ENCODE data around the gene PRKCA. TPM values are rescaled to one million over a fixed set of nuclear protein-coding genes. Genes with fewer than 3 reads are reported as not detected.

Gene PRKCA
- total RNA-seq, 1 experiment from 2014 or later = 22.6 TPM

DNA sequence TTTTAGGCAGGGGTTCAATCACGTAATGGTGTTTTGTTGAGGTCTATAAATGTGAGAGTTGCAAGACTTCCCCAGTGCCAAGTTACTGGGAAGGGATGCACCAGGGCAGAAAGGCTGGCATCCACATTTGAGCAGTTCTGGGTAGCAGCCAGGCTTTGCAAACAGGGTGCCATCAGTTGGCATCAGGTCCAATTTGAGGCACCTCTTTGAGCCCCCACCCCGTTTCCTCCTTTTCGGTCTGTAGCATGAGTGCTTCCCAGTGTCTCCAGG lies 389.9 kb downstream of the PRKCA start:
- Histone ChIP-seq H3K27me3 (ENCODE audit: low read length) (no peaks in the 10 kb centered on the region), H3K4me3 (ENCODE audit: low read length) (no peak overlapping the region), H3F3A (ENCODE audit: low read length, unreplicated experiment) (peaks cover 3% of the 10 kb centered on the region), H3K9me3 (ENCODE audit: low read length) (no peaks in the 10 kb centered on the region), H3K4me1 (ENCODE audit: insufficient read depth, low read length) (peaks cover 16% of the 10 kb centered on the region), H3K27ac (ENCODE audit: low read length) (peak overlapping the region; percentile 80), H4K20me1 (ENCODE audit: low read length) (no peaks in the 10 kb centered on the region), H2AFZ (ENCODE audit: low read length) (no peak overlapping the region), H3K4me2 (ENCODE audit: low read length) (peak overlapping the region; percentile 73), H3K9ac (ENCODE audit: low read length) (no peak overlapping the region), H3K36me3 (ENCODE audit: low read depth, low read length) (peaks cover 29% of the 10 kb centered on the region), H3K9me2 (replicated peaks; ENCODE audit: low read length) (no peaks in the 10 kb centered on the region), H3K79me2 (ENCODE audit: low read length) (no peaks in the 10 kb centered on the region)
- ChIA-PET POLR2A (ENCODE audit: unreplicated experiment) (interaction anchor here (0.6 kb wide), 1 partner anchor 192 kb away, joined by 3 read pairs; no protein-coding TSS in a partner anchor), CTCF (interaction anchor here (1.3 kb wide), 1 partner anchor 19 kb away, joined by 5 read pairs; no protein-coding TSS in a partner anchor)
- TF ChIP-seq EZH2 (IDR thresholded peaks at IDR 0.05; ENCODE audit: low read length, unreplicated experiment) = no peak
- TF ChIP-seq, protein P1, sequence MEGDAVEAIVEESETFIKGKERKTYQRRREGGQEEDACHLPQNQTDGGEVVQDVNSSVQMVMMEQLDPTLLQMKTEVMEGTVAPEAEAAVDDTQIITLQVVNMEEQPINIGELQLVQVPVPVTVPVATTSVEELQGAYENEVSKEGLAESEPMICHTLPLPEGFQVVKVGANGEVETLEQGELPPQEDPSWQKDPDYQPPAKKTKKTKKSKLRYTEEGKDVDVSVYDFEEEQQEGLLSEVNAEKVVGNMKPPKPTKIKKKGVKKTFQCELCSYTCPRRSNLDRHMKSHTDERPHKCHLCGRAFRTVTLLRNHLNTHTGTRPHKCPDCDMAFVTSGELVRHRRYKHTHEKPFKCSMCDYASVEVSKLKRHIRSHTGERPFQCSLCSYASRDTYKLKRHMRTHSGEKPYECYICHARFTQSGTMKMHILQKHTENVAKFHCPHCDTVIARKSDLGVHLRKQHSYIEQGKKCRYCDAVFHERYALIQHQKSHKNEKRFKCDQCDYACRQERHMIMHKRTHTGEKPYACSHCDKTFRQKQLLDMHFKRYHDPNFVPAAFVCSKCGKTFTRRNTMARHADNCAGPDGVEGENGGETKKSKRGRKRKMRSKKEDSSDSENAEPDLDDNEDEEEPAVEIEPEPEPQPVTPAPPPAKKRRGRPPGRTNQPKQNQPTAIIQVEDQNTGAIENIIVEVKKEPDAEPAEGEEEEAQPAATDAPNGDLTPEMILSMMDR (conservative IDR thresholded peaks at IDR 0.05; ENCODE audit: low read depth, low read length) = no peak
- TF ChIP-seq EZH2phosphoT487 (IDR thresholded peaks at IDR 0.05; ENCODE audit: borderline replicate concordance, low read length) = no peak
- BruUV-seq (replicated peaks) = no TSS peak
- DNase-seq (no peak), ATAC-seq (no peak)
- intact Hi-C loops (cut with micrococcal nuclease) = no loop called here

DNA sequence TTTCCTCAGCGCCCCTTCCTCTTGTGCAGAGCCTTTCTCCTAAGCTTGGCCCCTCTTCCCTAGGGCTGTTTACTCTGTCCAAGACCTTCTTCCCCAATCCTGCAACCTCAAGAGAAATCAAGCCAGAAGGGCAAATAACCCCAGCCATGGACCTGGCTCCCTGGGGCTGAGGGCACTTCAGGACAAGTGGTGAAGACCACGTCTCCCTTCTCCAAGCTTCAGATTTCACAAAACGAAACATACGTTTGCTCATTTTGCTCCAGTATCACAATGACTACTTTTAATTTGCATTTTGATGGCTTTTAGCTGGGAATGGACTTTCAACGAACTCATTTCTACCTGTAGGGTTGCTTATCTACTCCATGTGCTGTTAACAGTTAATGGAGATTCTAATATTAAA lies 392.7 kb downstream of the PRKCA start:
- BruUV-seq (replicated peaks) = no TSS peak
- CTCF ChIA-PET = no interaction called here

DNA sequence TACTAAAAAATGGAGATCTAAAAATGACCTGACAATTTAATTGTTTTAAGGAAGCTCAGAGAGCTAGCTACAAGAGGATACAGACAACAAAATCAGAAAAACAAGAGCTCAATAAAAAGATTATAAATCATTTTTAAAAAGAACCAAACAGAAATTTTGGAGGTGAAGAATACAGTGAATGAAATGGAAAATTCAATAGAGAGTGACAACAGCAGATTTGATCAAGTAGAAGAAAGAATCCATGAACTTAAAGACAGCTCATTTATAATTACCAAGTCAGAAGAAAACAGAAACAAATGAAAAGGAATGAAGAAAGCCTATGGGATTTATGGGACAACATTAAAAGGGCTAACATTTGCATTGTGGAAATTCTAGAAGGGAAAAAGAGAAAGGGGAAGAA lies 395.9 kb downstream of the PRKCA start:
- DNase-seq (no peak), ATAC-seq (no peak)
- ChIA-PET CTCF (no interaction called here), POLR2A (ENCODE audit: unreplicated experiment) (no interaction called here)
- H3K9me3 ChIP-seq (ENCODE audit: low read length) = 0 out of 2 replicates have a peak, but pooled peaks cover 4% of the 10 kb centered on the region
- no peaks in the 10 kb centered on the region for H3F3A ChIP-seq (ENCODE audit: low read length, unreplicated experiment)
- TF ChIP-seq, protein P1 (conservative IDR thresholded peaks at IDR 0.05; ENCODE audit: low read depth, low read length) = no peak
- TF ChIP-seq EZH2 (IDR thresholded peaks at IDR 0.05; ENCODE audit: low read length, unreplicated experiment) = no peak
- TF ChIP-seq EZH2phosphoT487 (IDR thresholded peaks at IDR 0.05; ENCODE audit: borderline replicate concordance, low read length) = no peak
- no peak overlapping the region for H2AFZ ChIP-seq (ENCODE audit: low read length)
- no peaks in the 10 kb centered on the region for H3K79me2 ChIP-seq (ENCODE audit: low read length)
- no peak overlapping the region for H3K9ac ChIP-seq (ENCODE audit: low read length)
- H3K27me3 ChIP-seq (ENCODE audit: low read length) = no peaks in the 10 kb centered on the region
- H3K9me2 ChIP-seq (replicated peaks; ENCODE audit: low read length) = no peaks in the 10 kb centered on the region
- no TSS peak for BruUV-seq (replicated peaks)
- peaks cover 4% of the 10 kb centered on the region; the same call in 1 of the 2 replicates for H4K20me1 ChIP-seq (ENCODE audit: low read length)
- H3K36me3 ChIP-seq (ENCODE audit: low read depth, low read length) = peaks cover 26% of the 10 kb centered on the region
- no peak overlapping the region for H3K27ac ChIP-seq (ENCODE audit: low read length)
- peaks cover 14% of the 10 kb centered on the region for H3K4me1 ChIP-seq (ENCODE audit: insufficient read depth, low read length)
- no peak overlapping the region for H3K4me3 ChIP-seq (ENCODE audit: low read length)
- H3K4me2 ChIP-seq (ENCODE audit: low read length) = no peak overlapping the region
- intact Hi-C loops (cut with micrococcal nuclease) = no loop called here

More for the DNA sequence above, 392.7 kb downstream of the PRKCA start:
- H4K20me1 ChIP-seq (ENCODE audit: low read length) = no peaks in the 10 kb centered on the region
- TF ChIP-seq, protein P1 (conservative IDR thresholded peaks at IDR 0.05; ENCODE audit: low read depth, low read length) = no peak
- TF ChIP-seq EZH2phosphoT487 (IDR thresholded peaks at IDR 0.05; ENCODE audit: borderline replicate concordance, low read length) (no peak), EZH2 (IDR thresholded peaks at IDR 0.05; ENCODE audit: low read length, unreplicated experiment) (no peak)
- H3K4me3 ChIP-seq (ENCODE audit: low read length) = no peak overlapping the region
- 0 out of 2 replicates have a peak, but pooled peaks cover 4% of the 10 kb centered on the region for H3K9me3 ChIP-seq (ENCODE audit: low read length)
- no peak overlapping the region for H2AFZ ChIP-seq (ENCODE audit: low read length)
- DNase-seq (no peak), ATAC-seq (no peak)
- H3K27ac ChIP-seq (ENCODE audit: low read length) = no peak overlapping the region
- no peaks in the 10 kb centered on the region for H3K79me2 ChIP-seq (ENCODE audit: low read length)
- H3K36me3 ChIP-seq (ENCODE audit: low read depth, low read length) = peaks cover 26% of the 10 kb centered on the region
- intact Hi-C loops (cut with micrococcal nuclease) = no loop called here
- H3F3A ChIP-seq (ENCODE audit: low read length, unreplicated experiment) = peaks cover 3% of the 10 kb centered on the region
- no peaks in the 10 kb centered on the region for H3K9me2 ChIP-seq (replicated peaks; ENCODE audit: low read length)
- no peaks in the 10 kb centered on the region for H3K27me3 ChIP-seq (ENCODE audit: low read length)
- peaks cover 16% of the 10 kb centered on the region for H3K4me1 ChIP-seq (ENCODE audit: insufficient read depth, low read length)
- no peak overlapping the region for H3K9ac ChIP-seq (ENCODE audit: low read length)
- POLR2A ChIA-PET (ENCODE audit: unreplicated experiment) = no interaction called here
- H3K4me2 ChIP-seq (ENCODE audit: low read length) = no peak overlapping the region
